Epidermal melanocyte (primary cell): ENCODE data around the gene SCAF8.
"Not testable (repeated sequence)": the region's sequence is repeated elsewhere in the genome, so short reads cannot be mapped to it uniquely, and the experiment has no call there.

Experiments
- DNase-seq: peaks from one replicate; pipeline ENCODE4 v3.0.0; 2011; ENCODE audit warnings: low spot score; ENCODE audit not compliant: insufficient read length

Gene SCAF8

GRCh38 chr6:154733183-154733625, at the start of gene SCAF8:
SCAF8 (plus strand) TSS chr6:154733416; CDS start chr6:154733901, 485 bp downstream.
- DNase-seq = peak; percentile 60

GRCh38 chr6:154683756-154684523, 49.3 kb upstream of the SCAF8 start:
- DNase-seq = no peak

- DNase-seq = no peak
Measured at GRCh38 chr6:154686162-154686561, 47.1 kb upstream of the SCAF8 start.

GRCh38 chr6:154689493-154690255, 43.5 kb upstream of the SCAF8 start:
- no peak for DNase-seq

DNA sequence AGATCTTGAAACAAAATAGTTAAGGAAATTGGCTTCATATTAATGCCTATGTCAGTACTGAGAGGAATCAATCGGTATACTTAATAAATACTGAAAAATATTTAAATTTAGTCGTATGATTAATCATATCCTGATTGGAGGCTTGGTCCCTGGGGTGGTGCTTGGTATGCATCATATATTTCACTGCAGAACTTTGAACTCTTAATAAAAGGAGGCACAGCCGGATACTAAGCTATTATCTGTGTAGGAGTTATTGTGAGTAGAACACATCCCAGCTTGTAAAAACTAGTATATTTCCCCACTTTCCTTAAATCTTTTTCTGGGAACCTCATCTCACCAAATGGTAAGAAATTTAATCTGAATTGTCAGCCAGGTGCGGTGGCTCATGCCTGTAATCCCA, 42.4 kb upstream of the SCAF8 start:
- no peak for DNase-seq

GRCh38 chr6:154696661-154697060, 36.6 kb upstream of the SCAF8 start:
- DNase-seq = no peak

GRCh38 chr6:154703124-154703523, 30.1 kb upstream of the SCAF8 start:
- DNase-seq = no peak

DNA sequence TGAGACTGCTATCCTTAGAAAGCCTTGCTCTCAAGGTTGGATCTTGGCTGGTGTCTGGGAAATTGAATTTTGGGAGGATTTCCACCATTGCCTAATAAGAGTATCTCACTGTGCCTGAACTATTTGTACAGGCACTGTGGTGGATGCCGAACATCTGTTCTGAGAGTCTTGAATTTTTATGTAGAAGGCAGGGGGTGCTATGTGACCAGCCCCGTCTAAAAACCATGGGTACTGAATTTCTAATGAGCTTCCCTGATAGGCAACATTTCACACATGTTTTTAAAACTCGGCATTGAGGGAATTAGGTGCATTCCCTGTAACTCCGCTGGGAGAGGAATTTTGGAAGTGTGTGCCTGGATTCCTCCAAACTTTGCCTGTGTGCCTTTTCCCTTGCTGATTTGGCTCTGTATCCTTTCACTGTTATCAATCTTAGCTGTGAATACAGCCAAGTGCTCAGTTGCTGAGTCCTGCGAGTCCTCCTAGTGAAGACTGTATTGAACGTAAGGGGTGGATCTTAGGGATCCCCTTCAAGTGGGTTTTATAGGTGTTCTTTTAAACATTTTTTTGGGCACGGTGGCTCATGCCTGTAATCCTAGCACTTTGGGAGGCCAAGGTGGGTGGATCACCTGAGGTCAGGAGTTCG, 27.6 kb upstream of the SCAF8 start:
- no peak for DNase-seq

DNA sequence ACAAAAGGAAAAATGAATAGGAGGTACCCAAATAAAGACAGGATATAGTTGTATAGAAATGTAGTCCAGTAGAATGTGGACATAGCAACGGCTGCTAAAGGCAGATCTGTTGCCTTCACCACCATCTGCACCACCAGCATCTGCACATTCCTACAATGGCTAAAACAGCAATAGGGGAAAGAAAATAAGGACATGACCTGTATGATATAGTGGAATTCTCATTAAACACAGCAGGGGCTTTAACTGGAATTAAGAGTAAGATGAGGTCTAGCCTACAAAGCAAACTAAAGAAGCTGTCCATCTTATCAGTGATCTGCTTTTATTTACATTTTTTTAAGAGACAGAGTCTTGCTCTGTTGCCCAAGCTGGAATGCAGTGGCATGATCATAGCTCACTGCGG, 26.8 kb upstream of the SCAF8 start:
- no peak for DNase-seq

- no peak for DNase-seq
Measured at GRCh38 chr6:154709621-154710020, 23.6 kb upstream of the SCAF8 start.

DNA sequence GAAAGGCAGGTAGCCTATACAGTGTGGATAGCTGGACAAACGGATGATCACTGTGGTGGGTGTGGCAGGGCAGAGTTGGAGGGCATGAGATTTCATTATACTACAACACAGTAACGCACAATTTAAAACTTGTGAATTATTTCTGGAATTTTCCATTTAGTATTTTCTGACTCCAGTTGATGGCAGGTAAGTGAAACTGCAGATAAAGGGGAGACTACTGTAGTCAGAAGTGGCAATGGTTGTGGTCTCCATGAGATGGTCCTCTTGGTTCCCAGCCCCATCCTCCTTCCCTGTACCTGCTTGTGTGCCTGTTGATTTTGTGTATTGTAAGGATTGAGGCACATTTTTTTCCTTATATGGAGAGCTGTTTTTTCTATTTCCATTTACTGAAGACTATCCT, 22.5 kb upstream of the SCAF8 start:
- DNase-seq = no peak

- DNase-seq = no peak
Measured at GRCh38 chr6:154715446-154715845, 17.8 kb upstream of the SCAF8 start.

DNA sequence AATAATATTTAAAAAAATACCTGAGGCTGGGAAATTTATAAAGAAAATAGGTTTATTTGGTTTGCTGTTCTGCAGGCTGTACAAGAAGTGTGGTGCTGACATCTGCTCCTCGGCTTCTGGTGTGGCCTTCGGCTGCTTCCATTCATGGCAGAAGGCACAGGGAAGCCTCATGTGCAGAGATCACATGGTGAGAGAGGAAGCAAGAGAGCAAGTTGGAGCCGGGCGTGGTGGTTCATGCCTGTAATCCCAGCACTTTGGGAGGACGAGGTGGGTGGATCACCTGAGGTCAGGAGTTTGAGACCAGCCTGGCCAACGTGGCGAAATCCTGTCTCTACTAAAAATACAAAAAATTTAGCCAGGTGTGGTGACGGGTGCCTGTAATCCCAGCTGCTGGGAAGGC, 16.9 kb upstream of the SCAF8 start:
- not testable (repeated sequence) for DNase-seq

DNA sequence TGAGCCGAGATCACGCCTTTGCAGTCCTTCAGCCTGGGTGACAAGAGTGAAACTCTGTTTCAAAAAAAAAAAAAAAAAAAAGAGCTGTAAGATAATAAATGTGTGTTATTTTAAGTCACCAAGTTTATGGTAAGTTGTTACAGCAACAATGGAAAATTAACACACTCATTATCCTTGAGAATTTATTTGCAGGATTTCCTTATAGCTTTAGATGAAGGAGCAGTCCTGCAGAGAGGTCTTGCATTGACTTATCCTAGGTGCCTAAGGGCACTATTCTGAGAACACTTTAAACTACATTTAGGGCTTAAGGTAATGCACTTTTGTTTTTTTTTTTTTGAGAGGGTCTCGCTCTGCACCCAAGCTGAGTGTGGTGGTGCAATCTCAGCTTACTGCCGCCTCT, 13.8 kb upstream of the SCAF8 start:
- no peak for DNase-seq

GRCh38 chr6:154719854-154720253, 13.4 kb upstream of the SCAF8 start:
- no peak for DNase-seq

- DNase-seq = no peak
Measured at GRCh38 chr6:154721460-154721859, 11.8 kb upstream of the SCAF8 start.

GRCh38 chr6:154726887-154727286, 6.3 kb upstream of the SCAF8 start:
- DNase-seq = no peak

DNA sequence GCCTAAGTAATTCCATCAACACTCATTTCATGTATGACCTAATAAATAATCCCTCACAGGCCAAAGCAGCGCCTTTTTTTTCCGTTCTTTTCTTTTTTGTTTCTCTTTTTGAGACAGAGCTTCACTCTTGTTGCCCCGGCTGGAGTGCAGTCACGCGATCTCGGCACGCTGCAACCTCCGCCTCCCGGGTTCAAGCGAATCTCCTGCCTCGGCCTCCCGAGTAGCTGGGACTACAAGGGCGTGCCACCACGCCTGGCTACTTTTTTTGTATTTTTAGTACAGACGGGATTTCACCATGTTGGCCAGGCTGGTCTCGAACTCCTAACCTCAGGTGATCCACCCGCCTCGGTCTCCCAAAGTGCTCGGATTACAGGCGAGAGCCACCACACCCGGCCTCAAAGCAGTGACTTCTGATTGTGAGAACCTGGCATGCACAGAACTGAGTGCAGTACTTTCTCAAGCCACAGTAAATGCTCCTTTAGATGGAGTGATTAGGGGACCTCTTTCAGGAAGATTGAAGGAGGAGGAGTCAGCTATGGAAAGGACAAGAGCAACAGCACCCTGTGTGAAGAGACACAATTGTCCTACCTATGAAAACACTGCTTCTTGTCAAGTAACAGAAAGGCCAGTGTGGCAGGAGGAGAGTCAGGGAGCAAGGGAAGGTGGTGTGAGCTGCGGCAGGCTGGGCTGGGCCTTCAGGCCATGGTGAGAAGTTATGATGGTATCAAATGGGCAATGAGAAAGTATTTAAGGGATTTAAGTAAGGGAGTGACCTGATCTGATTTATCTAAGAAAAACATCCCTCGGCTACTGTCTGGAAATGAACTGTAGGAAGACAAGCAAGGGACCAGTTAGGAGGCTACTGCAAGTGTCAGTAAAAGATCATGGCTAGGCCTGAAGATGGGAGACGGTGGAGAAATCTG, 1.7 kb upstream of the SCAF8 start:
- DNase-seq = no peak

GRCh38 chr6:154732538-154733182, 556 bp upstream of the SCAF8 start:
- peak; percentile 23 for DNase-seq

- DNase-seq = peak; percentile 92
Measured at GRCh38 chr6:154733626-154734382, 588 bp downstream of the SCAF8 start.
